IMR-90 (cell line): ENCODE measurements around the gene PTGDS. TPM values are rescaled to one million over a fixed set of nuclear protein-coding genes. Genes with fewer than 3 reads are reported as not detected.

Source experiments
- ATAC-seq: fragments of 200-7000 bp; cut with Tn5 transposase; 2 replicates; pipeline ENCODE4 v1.9.1; 2020; ENCODE audit warnings: low read depth, mild to moderate bottlenecking, moderate library complexity
- BruUV-seq: library from RNA; stranded (reverse); fragments of 400-500 nt; replicated peaks from 2 replicates; lab custom pipeline; 2021; lab: Mats Ljungman, UMichigan
- CTCF ChIA-PET: fragments of 300-600 bp; formaldehyde crosslinking; extraction: SDS; loops from one replicate; lab custom pipeline; 2021; ENCODE audit warnings: antibody characterized with exemption; lab: Yijun Ruan, JAX
- POLR2A ChIA-PET: fragments of 300-600 bp; sonication (Branson Sonifier 250); formaldehyde crosslinking; loops from one replicate; lab custom pipeline; 2022; ENCODE audit warnings: antibody characterized with exemption; ENCODE audit not compliant: unreplicated experiment; lab: Charles Lee
- DNase-seq: peaks from one replicate; pipeline ENCODE4 v3.0.0; 2013
- H2AFZ ChIP-seq: replicated peaks from 2 replicates; pipeline ENCODE3; 2013; ENCODE audit warnings: low read length, mild to moderate bottlenecking; ENCODE audit not compliant: poor library complexity
- H2AK5ac ChIP-seq: 2 replicates; pipeline ENCODE4 v1.6.1; 2013; ENCODE audit warnings: low read depth, low read length, inconsistent platforms
- H2AK9ac ChIP-seq: replicated peaks from 2 replicates; pipeline ENCODE3; 2013; ENCODE audit warnings: mild to moderate bottlenecking, low read depth, low read length, moderate library complexity; ENCODE audit not compliant: poor library complexity
- H2BK120ac ChIP-seq: 2 replicates; pipeline ENCODE4 v1.6.1; 2013; ENCODE audit warnings: low read depth, low read length, inconsistent platforms
- H2BK15ac ChIP-seq: 3 replicates; pipeline ENCODE4 v1.6.1; 2013; ENCODE audit warnings: low read depth, low read length, inconsistent platforms
- H2BK20ac ChIP-seq: 2 replicates; pipeline ENCODE4 v1.6.1; 2013; ENCODE audit warnings: low read depth, mild to moderate bottlenecking, inconsistent platforms, low read length, moderate library complexity
- H2BK5ac ChIP-seq: 2 replicates; pipeline ENCODE4 v1.6.1; 2013; ENCODE audit warnings: mild to moderate bottlenecking, low read depth, low read length, inconsistent platforms; ENCODE audit not compliant: poor library complexity, severe bottlenecking
- H3K14ac ChIP-seq: replicated peaks from 2 replicates; pipeline ENCODE4 v1.6.1; 2013; ENCODE audit warnings: low read depth, low read length, inconsistent platforms
- H3K18ac ChIP-seq: 2 replicates; pipeline ENCODE4 v1.6.1; 2013; ENCODE audit warnings: low read depth, low read length, control low read depth
- H3K23ac ChIP-seq: 2 replicates; pipeline ENCODE4 v1.6.1; 2013; ENCODE audit warnings: low read depth, low read length, inconsistent platforms
- H3K27ac ChIP-seq: 2 replicates; pipeline ENCODE4 v1.5.1; 2013; ENCODE audit warnings: mild to moderate bottlenecking, control low read depth, low read length; ENCODE audit not compliant: insufficient read depth
- H3K27me3 ChIP-seq: 2 replicates; pipeline ENCODE4 v1.6.1; 2013; ENCODE audit warnings: low read length; ENCODE audit not compliant: control insufficient read depth, insufficient read depth
- H3K36me3 ChIP-seq: 2 replicates; pipeline ENCODE4 v1.6.1; 2013; ENCODE audit warnings: low read length, mixed read lengths; ENCODE audit not compliant: control insufficient read depth, insufficient read depth
- H3K4ac ChIP-seq: 2 replicates; pipeline ENCODE4 v1.6.1; 2013; ENCODE audit warnings: low read depth, low read length, inconsistent platforms
- H3K4me1 ChIP-seq: 2 replicates; pipeline ENCODE4 v1.6.1; 2013; ENCODE audit warnings: low read length, mixed read lengths; ENCODE audit not compliant: control insufficient read depth, insufficient read depth
- H3K4me2 ChIP-seq: 2 replicates; pipeline ENCODE4 v1.6.1; 2013; ENCODE audit warnings: low read depth, mild to moderate bottlenecking, control low read depth, low read length, moderate library complexity
- H3K4me3 ChIP-seq: 2 replicates; pipeline ENCODE4 v1.5.1; 2013; ENCODE audit warnings: low read depth, mild to moderate bottlenecking, control low read depth, low read length, moderate library complexity; ENCODE audit not compliant: insufficient read depth
- H3K56ac ChIP-seq: 2 replicates; pipeline ENCODE4 v1.6.1; 2013; ENCODE audit warnings: low read length, inconsistent platforms; ENCODE audit not compliant: insufficient read depth; ENCODE audit errors: extremely low read depth
- H3K79me1 ChIP-seq, 2 experiments: 2 replicates each; pipeline ENCODE4 v1.6.1; 2013; ENCODE audit warnings: low read length in 2 of 2, inconsistent platforms in 1 of 2, low read depth in 1 of 2
- H3K9ac ChIP-seq: 2 replicates; pipeline ENCODE4 v1.6.1; 2013; ENCODE audit warnings: low read depth, low read length, control low read depth
- H3K9me1 ChIP-seq: 2 replicates; pipeline ENCODE4 v1.6.1; 2013; ENCODE audit warnings: low read length, inconsistent platforms; ENCODE audit not compliant: insufficient read depth
- H3K9me3 ChIP-seq: 2 replicates; pipeline ENCODE4 v1.6.1; 2013; ENCODE audit warnings: low read length; ENCODE audit not compliant: control insufficient read depth, insufficient read depth
- H4K20me1 ChIP-seq: 2 replicates; pipeline ENCODE4 v1.6.1; 2013; ENCODE audit warnings: low read length, inconsistent platforms; ENCODE audit not compliant: insufficient read depth
- H4K5ac ChIP-seq: 2 replicates; pipeline ENCODE4 v1.6.1; 2013; ENCODE audit warnings: mild to moderate bottlenecking, low read depth, low read length, control low read depth
- H4K8ac ChIP-seq, 2 experiments: 2 replicates each; pipeline ENCODE4 v1.6.1; 2013; ENCODE audit warnings: low read depth in 2 of 2, low read length in 2 of 2, control low read depth in 1 of 2, inconsistent platforms in 1 of 2
- H4K91ac ChIP-seq: 2 replicates; pipeline ENCODE4 v1.6.1; 2013; ENCODE audit warnings: low read depth, low read length, inconsistent platforms; ENCODE audit not compliant: insufficient read depth
- BHLHE40 ChIP-seq: fragments of 150-350 bp; IDR thresholded peaks from 2 replicates; pipeline ENCODE4 v1.6.1; 2016; ENCODE audit warnings: mild to moderate bottlenecking, low read depth, low read length
- CEBPB ChIP-seq: IDR thresholded peaks from 2 replicates; pipeline ENCODE4 v1.6.1; 2012; ENCODE audit warnings: low read depth, low read length, improper control_type of control experiment
- CTCF ChIP-seq: conservative IDR thresholded peaks from 2 replicates; pipeline ENCODE4 v1.5.1; 2012; ENCODE audit warnings: mild to moderate bottlenecking, low read depth, low read length, improper control_type of control experiment
- FOS ChIP-seq: fragments of 150-350 bp; IDR thresholded peaks from 2 replicates; pipeline ENCODE4 v1.6.1; 2016; ENCODE audit warnings: low read depth, low read length
- MAFK ChIP-seq: IDR thresholded peaks from 2 replicates; pipeline ENCODE4 v1.6.1; 2012; ENCODE audit warnings: low read depth, low read length, improper control_type of control experiment
- MXI1 ChIP-seq: IDR thresholded peaks from 2 replicates; pipeline ENCODE4 v1.6.1; 2012; ENCODE audit warnings: low read depth, mild to moderate bottlenecking, low read length, moderate library complexity, borderline replicate concordance
- NFE2L2 ChIP-seq: fragments of 150-350 bp; IDR thresholded peaks from 2 replicates; pipeline ENCODE4 v1.6.1; 2016; ENCODE audit warnings: low read depth, mild to moderate bottlenecking, low read length
- RAD21 ChIP-seq: IDR thresholded peaks from 2 replicates; pipeline ENCODE4 v1.6.1; 2012; ENCODE audit warnings: low read length, improper control_type of control experiment
- RCOR1 ChIP-seq: IDR thresholded peaks from 2 replicates; pipeline ENCODE4 v1.6.1; 2012; ENCODE audit warnings: mild to moderate bottlenecking, low read length, improper control_type of control experiment; ENCODE audit not compliant: insufficient replicate concordance
- RFX5 ChIP-seq: IDR thresholded peaks from 2 replicates; pipeline ENCODE4 v1.8.0; 2012; ENCODE audit warnings: low read depth, mild to moderate bottlenecking, low read length, moderate library complexity
- WGBS, 2 experiments: methylation state at CpG; one replicate each; pipeline versions ENCODE4 v1.1.5 to v1.1.7; 2013; ENCODE audit warnings: missing lambda C conversion rate in 2 of 2; ENCODE audit not compliant: insufficient read length in 1 of 2; ENCODE audit errors: extremely low coverage in 2 of 2; 5-methylcytosine and 5-hydroxymethylcytosine counted together
- dilution Hi-C: fragments of 300-500 bp; cut with HindIII; formaldehyde crosslinking; loops from one replicate; pipeline ENCODE4 v1.14.3; 2018; ENCODE audit warnings: low sequenced_read_pairs; ENCODE audit not compliant: unreplicated experiment
- in situ Hi-C: fragments of 300-500 bp; cut with MboI; formaldehyde crosslinking; loops from 3 replicates; pipeline ENCODE4 v1.14.3; 2019; ENCODE audit warnings: low sequenced_read_pairs, inconsistent platforms, mixed read lengths
- intact Hi-C: fragments of 100-400 bp; cut with micrococcal nuclease; formaldehyde crosslinking; loops from 2 replicates; pipeline ENCODE4 v1.10.0; 2022
- polyA plus RNA-seq, 3 experiments: library from polyadenylated mRNA; depleted of rRNA; stranded (reverse); fragments of >200 nt; gene quantifications; 2 replicates each; pipeline ENCODE4 v1.2.3, GENCODE V29; 2012; ENCODE audit warnings: low replicate concordance in 1 of 3
- total RNA-seq: library from RNA; depleted of rRNA; stranded (reverse); fragments of >200 nt; gene quantifications from 2 replicates; pipeline ENCODE4 v1.2.3, GENCODE V29; 2012
- TF ChIP-seq, protein P1 (sequence below): fragments of 150-350 bp; IDR thresholded peaks from 2 replicates; pipeline ENCODE4 v1.6.1; 2016; ENCODE audit warnings: low read depth, mild to moderate bottlenecking, low read length, moderate library complexity, borderline replicate concordance

Gene PTGDS
- total and polyA plus RNA-seq, 2 of the 4 experiments (the other 2 are of a cell fraction) = 1.2 TPM; not detected in 1

DNA sequence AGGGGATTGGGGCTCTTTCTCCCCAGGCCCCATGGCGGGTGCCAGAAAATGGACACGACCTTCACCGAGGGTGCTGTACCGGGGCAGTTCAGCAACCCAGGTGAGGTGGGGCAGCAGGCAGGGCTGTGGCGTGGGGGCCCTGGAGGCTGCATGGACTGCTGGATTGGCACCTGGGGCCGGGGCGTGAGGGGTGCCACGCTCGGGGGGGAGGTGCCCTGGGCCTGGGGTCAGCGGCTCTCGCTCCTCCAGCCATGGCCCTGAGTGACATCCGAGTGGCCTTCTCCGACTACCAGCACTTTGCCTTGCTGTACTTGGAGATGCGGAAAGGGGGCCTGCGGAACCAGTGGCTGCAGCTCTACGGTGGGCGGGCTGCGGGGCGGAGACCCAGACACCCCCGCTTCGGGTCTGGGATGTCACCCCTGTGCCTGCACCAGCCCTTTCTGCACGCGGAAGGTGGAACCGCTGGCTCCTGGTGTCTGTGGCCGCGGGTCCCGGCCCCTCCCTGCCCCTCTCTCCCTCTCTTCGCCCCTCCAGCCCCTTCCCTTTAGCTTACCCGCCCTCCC lies 7.2 kb downstream of the PTGDS start:
- Histone ChIP-seq H4K5ac (no peak overlapping the region), H3K23ac (no peak overlapping the region), H2BK5ac (no peak overlapping the region), H3K27ac (no peak overlapping the region), H3K9me3 (no peaks in the 10 kb centered on the region), H3K4me2 (no peak overlapping the region), H3K56ac (no peak overlapping the region), H3K79me1 (no peaks in the 10 kb centered on the region), H2BK20ac (no peak overlapping the region), H2BK120ac (no peak overlapping the region), H3K4ac (no peak overlapping the region), H3K9ac (no peak overlapping the region), H3K27me3 (peaks cover 48% of the 10 kb centered on the region), H4K8ac (no peak overlapping the region), H4K20me1 (no peaks in the 10 kb centered on the region), H3K4me1 (no peaks in the 10 kb centered on the region), H3K18ac (no peak overlapping the region), H2AK9ac (no peak overlapping the region), H3K36me3 (no peaks in the 10 kb centered on the region), H2BK15ac (no peak overlapping the region), H3K9me1 (no peaks in the 10 kb centered on the region), H3K4me3 (no peak overlapping the region), H4K91ac (no peak overlapping the region), H2AK5ac (no peak overlapping the region), H3K14ac (no peak overlapping the region), H2AFZ (no peak overlapping the region)
- dilution Hi-C loops = no loop called here
- 41% methylated on average over 15 of the region's 29 CpGs; no CpG with 5 or more reads in 1 of the 2 experiments for WGBS, 2 experiments
- CTCF ChIA-PET = no interaction called here
- in situ Hi-C loops = no loop called here
- DNase-seq = no peak
- ATAC-seq = no peak
- TF ChIP-seq FOS = no peak
- no peak for TF ChIP-seq BHLHE40
- TF ChIP-seq RAD21 = no peak
- TF ChIP-seq MAFK = no peak
- TF ChIP-seq, protein P1, sequence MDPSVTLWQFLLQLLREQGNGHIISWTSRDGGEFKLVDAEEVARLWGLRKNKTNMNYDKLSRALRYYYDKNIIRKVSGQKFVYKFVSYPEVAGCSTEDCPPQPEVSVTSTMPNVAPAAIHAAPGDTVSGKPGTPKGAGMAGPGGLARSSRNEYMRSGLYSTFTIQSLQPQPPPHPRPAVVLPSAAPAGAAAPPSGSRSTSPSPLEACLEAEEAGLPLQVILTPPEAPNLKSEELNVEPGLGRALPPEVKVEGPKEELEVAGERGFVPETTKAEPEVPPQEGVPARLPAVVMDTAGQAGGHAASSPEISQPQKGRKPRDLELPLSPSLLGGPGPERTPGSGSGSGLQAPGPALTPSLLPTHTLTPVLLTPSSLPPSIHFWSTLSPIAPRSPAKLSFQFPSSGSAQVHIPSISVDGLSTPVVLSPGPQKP = no peak
- no peak for TF ChIP-seq RCOR1
- TF ChIP-seq NFE2L2 = no peak
- TF ChIP-seq MXI1 = no peak
- no peak for TF ChIP-seq RFX5
- TF ChIP-seq CEBPB = no peak
- no peak for TF ChIP-seq CTCF
- BruUV-seq = no TSS peak
- POLR2A ChIA-PET = no interaction called here
- intact Hi-C loops = no loop called here
